ENCODE data around the gene FLOT1.
"Not testable (repeated sequence)": the region's sequence is repeated elsewhere in the genome, so short reads cannot be mapped to it uniquely, and the experiment has no call there.

FLOT1 gene

GRCh38 chr6:30760549-30760948, 18.1 kb upstream of the FLOT1 start:
- Histone ChIP-seq H3K27me3 (replicated peaks; ENCODE audit: control insufficient read depth, insufficient read depth, low read length) (no peaks in the 10 kb centered on the region), H3K4me3 (replicated peaks; ENCODE audit: low read depth, low read length) (no peak overlapping the region), H3K36me3 (ENCODE audit: control insufficient read depth, insufficient read depth, low read length) (no peaks in the 10 kb centered on the region)
- no peak for DNase-seq (ENCODE audit: extremely low read depth, insufficient read length)
- TF ChIP-seq, protein P1, sequence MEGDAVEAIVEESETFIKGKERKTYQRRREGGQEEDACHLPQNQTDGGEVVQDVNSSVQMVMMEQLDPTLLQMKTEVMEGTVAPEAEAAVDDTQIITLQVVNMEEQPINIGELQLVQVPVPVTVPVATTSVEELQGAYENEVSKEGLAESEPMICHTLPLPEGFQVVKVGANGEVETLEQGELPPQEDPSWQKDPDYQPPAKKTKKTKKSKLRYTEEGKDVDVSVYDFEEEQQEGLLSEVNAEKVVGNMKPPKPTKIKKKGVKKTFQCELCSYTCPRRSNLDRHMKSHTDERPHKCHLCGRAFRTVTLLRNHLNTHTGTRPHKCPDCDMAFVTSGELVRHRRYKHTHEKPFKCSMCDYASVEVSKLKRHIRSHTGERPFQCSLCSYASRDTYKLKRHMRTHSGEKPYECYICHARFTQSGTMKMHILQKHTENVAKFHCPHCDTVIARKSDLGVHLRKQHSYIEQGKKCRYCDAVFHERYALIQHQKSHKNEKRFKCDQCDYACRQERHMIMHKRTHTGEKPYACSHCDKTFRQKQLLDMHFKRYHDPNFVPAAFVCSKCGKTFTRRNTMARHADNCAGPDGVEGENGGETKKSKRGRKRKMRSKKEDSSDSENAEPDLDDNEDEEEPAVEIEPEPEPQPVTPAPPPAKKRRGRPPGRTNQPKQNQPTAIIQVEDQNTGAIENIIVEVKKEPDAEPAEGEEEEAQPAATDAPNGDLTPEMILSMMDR (IDR thresholded peaks at IDR 0.05; ENCODE audit: insufficient read depth, low read length, poor library complexity, severe bottlenecking), result no peak

DNA sequence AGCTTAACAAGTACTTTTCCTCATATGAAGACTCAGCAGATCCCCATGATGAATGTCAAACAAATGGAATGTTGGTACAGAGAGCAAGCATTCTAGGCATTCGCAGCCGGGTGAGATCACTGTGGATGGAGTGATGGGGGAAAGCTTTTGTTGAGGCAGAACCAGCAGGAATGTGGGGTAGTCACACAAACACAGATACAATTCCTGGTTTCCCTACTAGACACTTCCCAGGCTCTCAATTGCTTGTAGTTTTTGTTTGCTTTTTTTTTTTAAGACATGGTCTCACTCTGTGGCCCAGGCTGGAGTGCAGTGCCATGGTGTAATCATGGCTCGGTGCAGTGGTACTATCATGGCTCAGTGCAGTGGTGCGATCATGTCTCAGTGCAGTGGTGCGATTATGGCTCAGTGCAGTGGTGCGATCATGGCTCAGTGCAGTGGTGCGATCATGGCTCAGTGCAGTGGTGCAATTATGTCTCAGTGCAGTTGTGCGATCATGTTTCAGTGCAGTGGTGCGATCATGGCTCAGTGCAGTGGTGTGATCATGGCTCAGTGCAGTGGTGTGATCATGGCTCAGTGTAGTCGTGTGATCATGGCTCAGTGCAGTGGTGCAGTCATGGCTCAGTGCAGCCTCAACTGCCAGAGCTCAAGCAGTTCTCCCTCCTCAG, 17.2 kb upstream of the FLOT1 start:
- Histone ChIP-seq H3K36me3 (ENCODE audit: control insufficient read depth, insufficient read depth, low read length) (no peaks in the 10 kb centered on the region), H3K27me3 (replicated peaks; ENCODE audit: control insufficient read depth, insufficient read depth, low read length) (no peaks in the 10 kb centered on the region), H3K4me3 (replicated peaks; ENCODE audit: low read depth, low read length) (no peak overlapping the region)
- TF ChIP-seq, protein P1 (IDR thresholded peaks at IDR 0.05; ENCODE audit: insufficient read depth, low read length, poor library complexity, severe bottlenecking), result no peak
- peak; percentile 41 for DNase-seq (ENCODE audit: extremely low read depth, insufficient read length)

- H3K4me3 ChIP-seq (replicated peaks; ENCODE audit: low read depth, low read length), result no peak overlapping the region
- DNase-seq (ENCODE audit: extremely low read depth, insufficient read length), result no peak
- TF ChIP-seq, protein P1 (IDR thresholded peaks at IDR 0.05; ENCODE audit: insufficient read depth, low read length, poor library complexity, severe bottlenecking), result no peak
- H3K36me3 ChIP-seq (ENCODE audit: control insufficient read depth, insufficient read depth, low read length), result no peaks in the 10 kb centered on the region
- H3K27me3 ChIP-seq (replicated peaks; ENCODE audit: control insufficient read depth, insufficient read depth, low read length), result no peaks in the 10 kb centered on the region
Measured at GRCh38 chr6:30757261-30757904, 14.9 kb upstream of the FLOT1 start.

DNA sequence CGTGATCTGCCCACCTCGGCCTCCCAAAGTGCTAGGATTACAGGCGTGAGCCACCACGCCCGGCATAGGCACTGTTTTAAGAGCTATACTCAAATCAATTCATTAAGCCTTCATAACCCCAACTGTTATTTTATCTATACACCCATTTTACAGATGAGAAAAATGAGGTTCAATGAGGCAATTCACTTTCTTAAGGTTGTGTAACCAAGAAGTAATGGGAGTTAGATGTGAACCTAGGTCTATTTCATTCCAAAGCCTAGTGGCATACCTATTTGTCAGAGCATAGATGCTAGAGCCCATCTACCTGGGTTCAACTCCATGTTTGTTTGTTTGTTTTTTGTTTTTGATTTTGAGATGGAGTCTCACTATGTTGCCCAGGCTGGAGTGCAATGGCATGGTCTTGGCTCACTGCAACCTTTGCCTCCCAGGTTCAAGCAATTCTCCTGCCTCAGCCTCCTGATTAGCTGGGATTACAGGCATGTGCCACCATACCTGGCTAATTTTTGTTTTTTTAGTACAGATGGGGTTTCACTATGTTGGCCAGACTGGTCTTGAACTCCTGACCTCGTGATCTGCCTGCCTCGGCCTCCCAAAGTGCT, 14.0 kb upstream of the FLOT1 start:
- not testable (repeated sequence) for H3K4me3 ChIP-seq (replicated peaks; ENCODE audit: low read depth, low read length); H3K27me3 ChIP-seq (replicated peaks; ENCODE audit: control insufficient read depth, insufficient read depth, low read length); DNase-seq (ENCODE audit: extremely low read depth, insufficient read length); H3K36me3 ChIP-seq (ENCODE audit: control insufficient read depth, insufficient read depth, low read length)

- Histone ChIP-seq H3K27me3 (replicated peaks; ENCODE audit: control insufficient read depth, insufficient read depth, low read length) (no peaks in the 10 kb centered on the region), H3K36me3 (ENCODE audit: control insufficient read depth, insufficient read depth, low read length) (no peaks in the 10 kb centered on the region), H3K4me3 (replicated peaks; ENCODE audit: low read depth, low read length) (no peak overlapping the region)
- DNase-seq (ENCODE audit: extremely low read depth, insufficient read length), result no peak
- TF ChIP-seq, protein P1 (IDR thresholded peaks at IDR 0.05; ENCODE audit: insufficient read depth, low read length, poor library complexity, severe bottlenecking), result no peak
Measured at GRCh38 chr6:30754631-30755030, 12.1 kb upstream of the FLOT1 start.

- H3K36me3 ChIP-seq (ENCODE audit: control insufficient read depth, insufficient read depth, low read length), result no peaks in the 10 kb centered on the region
- no peaks in the 10 kb centered on the region for H3K27me3 ChIP-seq (replicated peaks; ENCODE audit: control insufficient read depth, insufficient read depth, low read length)
- no peak overlapping the region for H3K4me3 ChIP-seq (replicated peaks; ENCODE audit: low read depth, low read length)
- TF ChIP-seq, protein P1 (IDR thresholded peaks at IDR 0.05; ENCODE audit: insufficient read depth, low read length, poor library complexity, severe bottlenecking), result no peak
- no peak for DNase-seq (ENCODE audit: extremely low read depth, insufficient read length)
Measured at GRCh38 chr6:30752157-30752927, 9.9 kb upstream of the FLOT1 start.

Data from GM06990 (cell line).